ENCODE measurements around the gene KCNJ6.

DNA sequence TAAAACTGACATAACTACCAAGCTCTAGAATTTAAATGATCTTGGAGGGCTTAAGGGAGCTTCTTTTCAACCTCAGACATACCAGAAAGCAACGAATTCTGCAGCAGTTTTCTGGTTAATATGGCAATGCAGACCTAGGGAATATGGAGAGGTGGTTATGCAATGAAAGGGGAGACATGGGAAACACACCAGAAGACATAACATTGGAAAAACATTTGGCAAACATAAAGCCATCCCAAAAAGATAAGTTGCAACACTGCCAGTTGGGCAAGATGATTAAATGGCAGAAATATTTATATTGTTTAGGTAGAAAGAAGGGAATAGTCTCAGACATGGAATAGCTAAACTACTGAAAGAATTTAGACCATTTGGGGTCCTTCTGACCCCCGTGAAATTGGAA lies 104.5 kb downstream of the KCNJ6 start:
- TF ChIP-seq EZH2 (IDR thresholded peaks at IDR 0.05; ENCODE audit: borderline replicate concordance, low read depth, low read length, poor library complexity, severe bottlenecking), result no peak
- TF ChIP-seq, protein P1, sequence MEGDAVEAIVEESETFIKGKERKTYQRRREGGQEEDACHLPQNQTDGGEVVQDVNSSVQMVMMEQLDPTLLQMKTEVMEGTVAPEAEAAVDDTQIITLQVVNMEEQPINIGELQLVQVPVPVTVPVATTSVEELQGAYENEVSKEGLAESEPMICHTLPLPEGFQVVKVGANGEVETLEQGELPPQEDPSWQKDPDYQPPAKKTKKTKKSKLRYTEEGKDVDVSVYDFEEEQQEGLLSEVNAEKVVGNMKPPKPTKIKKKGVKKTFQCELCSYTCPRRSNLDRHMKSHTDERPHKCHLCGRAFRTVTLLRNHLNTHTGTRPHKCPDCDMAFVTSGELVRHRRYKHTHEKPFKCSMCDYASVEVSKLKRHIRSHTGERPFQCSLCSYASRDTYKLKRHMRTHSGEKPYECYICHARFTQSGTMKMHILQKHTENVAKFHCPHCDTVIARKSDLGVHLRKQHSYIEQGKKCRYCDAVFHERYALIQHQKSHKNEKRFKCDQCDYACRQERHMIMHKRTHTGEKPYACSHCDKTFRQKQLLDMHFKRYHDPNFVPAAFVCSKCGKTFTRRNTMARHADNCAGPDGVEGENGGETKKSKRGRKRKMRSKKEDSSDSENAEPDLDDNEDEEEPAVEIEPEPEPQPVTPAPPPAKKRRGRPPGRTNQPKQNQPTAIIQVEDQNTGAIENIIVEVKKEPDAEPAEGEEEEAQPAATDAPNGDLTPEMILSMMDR (conservative IDR thresholded peaks at IDR 0.05; ENCODE audit: low read depth, low read length), result no peak

Data from A673 (cell line).